ENCODE results near the gene TUBA4B. TPM values are rescaled to one million over a fixed set of nuclear protein-coding genes. Genes with fewer than 3 reads are reported as not detected.

The TUBA4B gene
- total RNA-seq, 1 experiment from 2014 or later = not detected

GRCh38 chr2:219219784-219220532 is 33.1 kb upstream of the TUBA4B start:
- Histone ChIP-seq H3K36me3 (ENCODE audit: control insufficient read depth, insufficient read depth, low read length) (0 out of 2 replicates have a peak, but pooled peaks cover 1% of the 10 kb centered on the region), H3K9me3 (no peaks in the 10 kb centered on the region), H3K4me3 (ENCODE audit: low read depth, low read length) (no peak overlapping the region), H3K27me3 (replicated peaks; ENCODE audit: control insufficient read depth, insufficient read depth, low read length) (no peaks in the 10 kb centered on the region), H3K4me1 (peaks cover 18% of the 10 kb centered on the region)
- intact Hi-C loops (cut with micrococcal nuclease; ENCODE audit: unreplicated experiment) = loop anchor here (1.0 to 5.0 kb wide), 2 partner anchors 9 to 167 kb away; partner anchors contain the start of genes ANKZF1, ATG9A and DNPEP
- Mint-ChIP-seq H3K4me1 (ENCODE audit: low read depth, unreplicated experiment) (no peaks in the 10 kb centered on the region), H3K36me3 (ENCODE audit: insufficient read depth, unreplicated experiment) (peaks cover 46% of the 10 kb centered on the region), H3K9me3 (ENCODE audit: unreplicated experiment) (no peaks in the 10 kb centered on the region), H3K27ac (ENCODE audit: unreplicated experiment) (peak overlapping the region; percentile 95), H3K27me3 (ENCODE audit: insufficient read depth, unreplicated experiment) (no peaks in the 10 kb centered on the region), H3K4me3 (ENCODE audit: unreplicated experiment) (peak overlapping the region; percentile 96)
- no TSS peak for BruUV-seq (replicated peaks)
- ChIA-PET POLR2A (interaction anchor here (0.9 to 3.0 kb wide), 5 partner anchors 9 to 59 kb away, joined by 3 to 27 read pairs (median 6); partner anchors contain the start of genes ANKZF1, ATG9A, GLB1L and STK16), CTCF (interaction anchor here (1.0 to 1.1 kb wide), 3 partner anchors 42 to 218 kb away, joined by 3 to 4 read pairs (median 3); no protein-coding TSS in a partner anchor)
- no peak for DNase-seq
- TF ChIP-seq CTCF (IDR thresholded peaks at IDR 0.05; ENCODE audit: insufficient read depth in 1 of 2, low read depth in 1 of 2, low read length in 1 of 2, severe bottlenecking in 1 of 2, unreplicated experiment in 1 of 2) = no peak

GRCh38 chr2:219220652-219221402 is 32.2 kb upstream of the TUBA4B start:
- CTCF ChIA-PET = no interaction called here
- no peak overlapping the region for H3K4me3 ChIP-seq (ENCODE audit: low read depth, low read length)
- POLR2A ChIA-PET = no interaction called here
- H3K4me1 Mint-ChIP-seq (ENCODE audit: low read depth, unreplicated experiment) = no peaks in the 10 kb centered on the region
- no peak overlapping the region for H3K4me3 Mint-ChIP-seq (ENCODE audit: unreplicated experiment)
- DNase-seq = no peak
- H3K36me3 ChIP-seq (ENCODE audit: control insufficient read depth, insufficient read depth, low read length) = peaks cover 3% of the 10 kb centered on the region; the same call in 1 of the 2 replicates
- no peak overlapping the region for H3K27ac Mint-ChIP-seq (ENCODE audit: unreplicated experiment)
- intact Hi-C loops (cut with micrococcal nuclease; ENCODE audit: unreplicated experiment) = no loop called here
- no peaks in the 10 kb centered on the region for H3K9me3 Mint-ChIP-seq (ENCODE audit: unreplicated experiment)
- H3K4me1 ChIP-seq = peaks cover 18% of the 10 kb centered on the region
- no peaks in the 10 kb centered on the region for H3K27me3 ChIP-seq (replicated peaks; ENCODE audit: control insufficient read depth, insufficient read depth, low read length)
- peaks cover 51% of the 10 kb centered on the region for H3K36me3 Mint-ChIP-seq (ENCODE audit: insufficient read depth, unreplicated experiment)
- H3K9me3 ChIP-seq = no peaks in the 10 kb centered on the region
- no peaks in the 10 kb centered on the region for H3K27me3 Mint-ChIP-seq (ENCODE audit: insufficient read depth, unreplicated experiment)
- no TSS peak for BruUV-seq (replicated peaks)
- no peak for TF ChIP-seq CTCF (IDR thresholded peaks at IDR 0.05; ENCODE audit: insufficient read depth in 1 of 2, low read depth in 1 of 2, low read length in 1 of 2, severe bottlenecking in 1 of 2, unreplicated experiment in 1 of 2)

- intact Hi-C loops (cut with micrococcal nuclease; ENCODE audit: unreplicated experiment) = no loop called here
- no peak overlapping the region for H3K27ac Mint-ChIP-seq (ENCODE audit: unreplicated experiment)
- Histone ChIP-seq H3K36me3 (ENCODE audit: control insufficient read depth, insufficient read depth, low read length) (peaks cover 3% of the 10 kb centered on the region; the same call in 1 of the 2 replicates), H3K4me1 (peaks cover 10% of the 10 kb centered on the region), H3K4me3 (ENCODE audit: low read depth, low read length) (no peak overlapping the region), H3K9me3 (no peaks in the 10 kb centered on the region), H3K27me3 (replicated peaks; ENCODE audit: control insufficient read depth, insufficient read depth, low read length) (no peaks in the 10 kb centered on the region)
- no peak for DNase-seq
- no peaks in the 10 kb centered on the region for H3K9me3 Mint-ChIP-seq (ENCODE audit: unreplicated experiment)
- CTCF ChIA-PET = no interaction called here
- TF ChIP-seq CTCF (IDR thresholded peaks at IDR 0.05; ENCODE audit: insufficient read depth in 1 of 2, low read depth in 1 of 2, low read length in 1 of 2, severe bottlenecking in 1 of 2, unreplicated experiment in 1 of 2) = no peak
- H3K4me3 Mint-ChIP-seq (ENCODE audit: unreplicated experiment) = no peak overlapping the region
- no TSS peak for BruUV-seq (replicated peaks)
- no peaks in the 10 kb centered on the region for H3K4me1 Mint-ChIP-seq (ENCODE audit: low read depth, unreplicated experiment)
- H3K27me3 Mint-ChIP-seq (ENCODE audit: insufficient read depth, unreplicated experiment) = no peaks in the 10 kb centered on the region
- peaks cover 43% of the 10 kb centered on the region for H3K36me3 Mint-ChIP-seq (ENCODE audit: insufficient read depth, unreplicated experiment)
- POLR2A ChIA-PET = no interaction called here
Measured at GRCh38 chr2:219221957-219222518, 31.0 kb upstream of the TUBA4B start.

Data from Caco-2 (cell line).